Cerebellar nuclear complex (tissue), 1 donor: ENCODE data around the gene CST2.
"Not testable (repeated sequence)": the region's sequence is repeated elsewhere in the genome, so short reads cannot be mapped to it uniquely, and the experiment has no call there.

ENCODE experiments used
- DNase-seq, 2 experiments: peaks; one replicate each; lab custom pipeline; 2025; lab: John Stamatoyannopoulos, UW

CST2 gene, protein sequence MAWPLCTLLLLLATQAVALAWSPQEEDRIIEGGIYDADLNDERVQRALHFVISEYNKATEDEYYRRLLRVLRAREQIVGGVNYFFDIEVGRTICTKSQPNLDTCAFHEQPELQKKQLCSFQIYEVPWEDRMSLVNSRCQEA

DNA sequence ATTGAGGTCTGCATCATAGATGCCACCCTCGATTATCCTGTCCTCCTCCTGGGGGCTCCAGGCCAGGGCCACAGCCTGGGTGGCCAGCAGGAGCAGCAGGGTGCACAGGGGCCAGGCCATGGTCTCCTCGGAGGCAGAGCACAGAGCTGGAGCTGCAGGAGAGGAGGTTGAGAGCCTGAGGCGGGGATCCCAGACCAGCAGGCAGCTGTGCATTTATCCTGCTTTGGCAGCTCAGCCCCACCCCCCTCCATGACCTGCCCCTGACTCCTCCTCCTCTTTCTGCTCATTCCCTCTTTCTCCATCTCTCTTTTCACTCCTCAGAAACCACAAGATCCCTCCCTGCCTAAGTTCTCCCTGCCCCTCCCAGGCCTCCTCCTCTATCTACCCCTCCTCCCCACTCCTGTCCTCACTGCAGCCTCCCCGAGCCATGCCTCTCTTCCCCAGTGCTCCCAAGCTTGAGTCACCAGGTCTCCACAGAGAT is at the start of gene CST2:
TSS of gene CST2 (minus strand) at position 189 of the 481 bp plus-strand sequence. CDS start at position 120, 69 bp downstream.
- DNase-seq: no peak

DNA sequence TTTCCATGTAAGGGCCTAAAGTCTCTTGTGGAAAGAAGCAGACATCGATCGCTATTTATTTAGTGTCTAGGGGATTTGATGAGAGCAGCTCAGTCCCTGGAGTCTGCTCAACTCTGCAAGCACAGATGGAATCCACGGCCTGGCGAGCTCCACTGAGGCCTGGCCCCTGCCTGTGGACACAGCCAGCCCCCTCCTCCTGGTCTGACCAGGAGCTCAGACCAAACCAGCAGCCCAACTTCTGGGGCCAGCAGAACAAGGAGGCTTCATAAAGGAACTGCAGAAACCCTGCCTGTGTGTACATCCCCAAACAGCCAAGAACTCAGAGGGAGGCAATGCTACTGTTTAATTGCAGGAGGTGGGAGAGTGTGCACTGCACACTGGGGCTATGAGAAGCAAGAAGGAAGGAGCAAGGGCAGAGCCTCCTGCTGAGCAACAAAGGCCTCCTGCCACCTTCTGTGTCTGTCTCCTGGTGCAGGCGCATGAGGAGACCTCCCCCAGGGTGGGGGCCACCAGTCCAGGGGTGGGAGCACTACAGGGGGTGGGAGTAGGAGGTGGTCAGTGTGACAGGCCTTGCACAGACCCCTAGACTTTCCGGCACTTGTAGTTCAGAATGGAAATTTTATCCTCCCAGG is 49.2 kb upstream of the CST2 start:
- DNase-seq: no peak

DNA sequence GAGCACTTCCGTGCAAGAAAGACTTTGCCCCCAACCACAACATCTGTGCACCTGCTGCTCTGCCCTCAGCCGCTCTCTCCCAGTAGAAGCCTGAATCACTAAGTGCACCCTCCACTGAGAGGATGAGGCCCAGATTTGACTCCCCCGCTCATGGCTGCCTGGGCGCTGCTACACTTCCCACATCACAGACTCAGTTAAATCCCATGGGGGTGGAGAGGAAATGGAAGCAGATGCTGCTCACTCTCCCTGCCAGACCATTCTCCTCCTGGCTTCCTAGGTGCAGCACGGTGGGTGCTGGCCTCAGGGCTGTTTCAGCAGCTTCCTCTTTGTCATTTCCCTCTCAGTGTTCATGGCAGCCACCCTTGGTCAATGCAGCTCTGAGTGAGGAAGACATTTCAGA is 48.2 kb upstream of the CST2 start:
- DNase-seq: no peak

DNA sequence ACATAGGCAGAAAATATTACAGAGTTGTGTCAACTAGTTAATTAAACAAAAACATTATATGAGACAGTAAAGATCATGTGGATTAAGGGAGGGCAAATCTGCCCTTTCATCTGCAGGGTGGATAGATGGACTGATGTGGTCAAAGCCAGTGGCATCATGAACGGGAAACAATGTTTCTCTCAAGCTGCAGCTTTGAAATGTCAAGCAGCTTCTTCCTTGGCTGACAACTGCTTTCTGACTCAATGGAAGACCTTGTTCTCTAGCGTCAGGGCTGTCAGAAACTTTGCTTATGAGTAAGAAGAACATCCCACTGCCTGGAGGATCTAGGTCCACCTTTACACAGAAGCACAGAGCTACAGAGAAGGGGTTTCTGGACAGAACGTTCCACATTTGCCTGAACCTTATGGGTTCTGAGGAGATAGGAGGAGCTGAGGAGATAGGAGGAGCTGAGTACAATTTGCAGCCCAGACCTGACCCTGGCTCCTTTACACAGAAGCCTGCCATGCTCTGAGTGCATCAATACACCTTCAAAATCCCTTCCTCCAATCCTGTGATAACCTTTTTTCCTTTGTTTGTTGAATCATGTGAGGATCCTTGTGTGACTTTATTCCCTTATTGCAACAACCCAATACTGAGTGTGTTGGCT is 47.0 kb upstream of the CST2 start:
- DNase-seq: no peak

DNA sequence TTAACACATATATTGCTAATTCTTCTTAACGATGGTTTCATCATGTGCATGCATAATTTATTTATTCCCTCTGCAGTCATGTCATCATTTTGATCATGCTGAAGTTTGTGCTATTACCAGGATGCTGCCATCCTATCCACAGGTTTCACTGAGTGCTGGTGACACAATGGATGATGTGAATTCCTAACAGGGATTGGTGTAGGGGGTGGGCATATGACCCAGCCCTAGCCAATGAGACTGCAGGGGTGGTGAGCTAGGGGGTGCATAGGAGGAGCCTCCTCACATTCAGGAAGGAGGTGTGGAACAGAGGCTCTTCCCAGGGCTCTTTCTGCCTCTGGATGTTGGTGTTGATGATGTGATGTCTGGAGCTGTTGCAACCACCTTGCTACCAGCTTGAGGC is 45.5 kb upstream of the CST2 start:
- DNase-seq: no peak

DNA sequence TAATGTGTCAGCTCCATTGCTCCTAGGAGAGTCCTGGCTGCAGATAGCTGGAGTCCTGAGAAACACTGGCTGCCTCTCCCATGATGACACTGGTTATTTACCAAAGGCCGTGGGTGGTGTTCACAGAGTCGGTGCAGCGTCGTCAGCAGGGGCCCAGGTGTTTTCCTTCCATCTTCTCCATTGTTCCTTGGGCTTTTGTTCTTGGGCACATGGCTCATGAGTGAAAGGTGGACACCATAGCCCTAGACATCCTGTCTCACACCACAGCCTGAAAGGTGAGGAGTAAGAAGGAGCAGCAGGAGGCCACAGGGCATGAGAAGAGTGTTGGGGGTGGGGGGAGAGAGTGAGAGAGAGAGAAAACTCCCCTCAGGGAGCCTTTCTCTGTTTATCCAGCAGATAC is 43.9 kb upstream of the CST2 start:
- no peak for DNase-seq

DNA sequence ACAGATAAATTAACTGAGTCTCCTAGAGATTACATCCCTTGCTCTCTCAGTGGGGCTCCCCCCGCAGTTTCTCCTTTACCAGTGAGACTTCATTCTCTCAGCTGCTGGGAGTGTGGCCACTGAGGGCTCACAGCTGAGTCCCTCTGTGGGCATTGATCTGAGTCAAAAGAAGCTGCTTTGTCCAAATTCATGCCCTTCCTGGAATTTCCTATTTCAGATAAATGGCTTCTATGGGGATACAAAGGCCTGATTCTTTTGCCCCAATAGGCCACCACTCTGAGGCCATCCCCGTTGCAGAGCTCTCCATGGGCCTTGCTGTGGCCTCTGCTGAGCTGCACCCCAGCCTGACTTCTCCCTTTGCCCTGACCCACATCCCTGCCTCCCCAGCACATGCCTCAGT is 43.0 kb upstream of the CST2 start:
- no peak for DNase-seq

DNA sequence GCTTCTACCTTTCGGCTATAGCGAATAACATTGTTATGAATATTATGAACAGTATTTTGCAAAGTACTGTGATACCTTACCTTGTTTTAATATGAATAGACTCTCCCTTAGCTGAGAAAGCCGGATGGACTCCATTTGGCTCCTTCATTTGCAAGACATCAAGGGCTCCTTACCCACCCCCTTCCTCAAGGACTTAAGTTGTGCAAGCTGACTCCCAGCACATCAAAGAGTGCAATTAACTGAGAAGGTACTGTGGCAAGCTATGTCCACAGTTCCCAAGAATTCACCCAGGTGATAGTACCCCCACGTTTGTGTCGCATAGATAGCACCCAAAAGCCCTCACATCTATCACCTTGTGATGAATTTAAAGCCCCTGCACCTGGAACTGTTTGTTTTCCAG is 41.8 kb upstream of the CST2 start:
- DNase-seq: no peak

DNA sequence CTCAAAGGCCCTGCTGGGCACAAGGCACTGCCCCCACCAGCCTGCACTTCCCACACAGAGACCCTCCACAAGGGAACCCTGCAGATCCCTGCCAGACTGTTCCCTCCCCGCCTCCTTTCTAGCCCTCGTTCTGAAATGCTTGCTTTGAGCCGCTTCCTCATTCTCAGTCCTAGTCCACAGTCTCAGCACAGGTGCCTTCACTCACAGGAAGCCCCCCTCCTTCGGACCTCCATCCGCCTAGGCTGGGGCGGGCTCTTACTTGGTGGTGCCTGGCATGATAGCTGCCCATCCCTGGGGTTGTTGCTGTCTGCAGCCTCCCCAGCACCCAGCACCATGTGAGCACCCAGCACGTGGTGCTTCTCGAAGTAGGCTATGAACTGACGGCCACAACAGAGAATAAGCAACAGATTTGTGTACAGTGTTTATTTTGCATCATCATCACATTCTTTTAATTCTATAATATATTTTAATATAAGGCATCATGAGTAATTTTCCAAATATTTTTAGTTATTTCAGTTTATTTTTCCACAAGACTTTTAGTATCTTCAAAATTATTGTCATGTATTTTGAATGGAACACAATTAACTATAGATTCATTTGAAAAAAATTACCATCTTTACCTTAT is 40.7 kb upstream of the CST2 start:
- no peak for DNase-seq

DNA sequence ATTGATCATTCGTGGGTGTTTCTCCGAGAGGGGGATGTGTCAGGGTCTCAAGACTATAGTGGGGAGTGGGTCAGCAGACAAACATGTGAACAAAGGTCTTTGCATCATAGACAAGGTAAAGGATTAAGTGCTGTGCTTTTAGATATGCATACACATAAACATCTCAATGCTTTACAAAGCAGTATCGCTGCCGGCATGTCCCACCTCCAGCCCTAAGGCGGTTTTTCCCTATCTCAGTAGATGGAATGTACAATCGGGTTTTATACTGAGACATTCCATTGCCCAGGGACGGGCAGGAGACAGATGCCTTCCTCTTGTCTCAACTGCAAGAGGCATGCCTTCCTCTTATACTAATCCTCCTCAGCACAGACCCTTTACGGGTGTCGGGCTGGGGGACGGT is 34.2 kb upstream of the CST2 start:
- DNase-seq: not testable (repeated sequence)

DNA sequence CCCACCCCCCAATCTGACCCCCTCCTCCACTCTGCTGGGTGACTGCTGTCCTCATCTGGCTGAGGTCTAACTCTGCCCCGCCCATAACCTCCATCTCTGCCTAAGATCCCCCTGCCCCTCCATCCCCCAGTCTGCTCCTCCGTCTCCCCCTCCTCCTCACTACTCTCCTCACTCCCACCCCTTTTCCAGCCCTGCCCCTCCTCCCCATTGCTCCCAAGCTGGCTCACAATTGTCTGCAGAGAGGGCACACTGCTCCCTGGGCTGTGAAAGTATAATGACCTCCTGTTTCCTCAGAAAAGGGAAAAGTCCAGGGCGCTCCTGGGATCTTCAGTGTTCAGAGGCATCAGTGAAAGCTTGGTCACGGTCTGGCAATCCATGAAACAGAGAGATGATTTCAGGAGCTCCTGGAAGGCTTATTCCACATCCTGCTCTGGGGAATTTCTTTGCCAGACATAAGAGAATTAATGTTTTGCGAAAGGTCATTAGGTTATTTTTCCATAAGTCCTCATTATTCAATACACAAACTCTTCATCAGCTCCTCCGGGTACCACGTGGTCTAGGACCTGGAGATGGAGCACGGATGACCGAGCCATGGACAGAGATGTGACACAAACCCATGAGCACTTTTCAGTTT is 31.6 kb upstream of the CST2 start:
- no peak for DNase-seq

DNA sequence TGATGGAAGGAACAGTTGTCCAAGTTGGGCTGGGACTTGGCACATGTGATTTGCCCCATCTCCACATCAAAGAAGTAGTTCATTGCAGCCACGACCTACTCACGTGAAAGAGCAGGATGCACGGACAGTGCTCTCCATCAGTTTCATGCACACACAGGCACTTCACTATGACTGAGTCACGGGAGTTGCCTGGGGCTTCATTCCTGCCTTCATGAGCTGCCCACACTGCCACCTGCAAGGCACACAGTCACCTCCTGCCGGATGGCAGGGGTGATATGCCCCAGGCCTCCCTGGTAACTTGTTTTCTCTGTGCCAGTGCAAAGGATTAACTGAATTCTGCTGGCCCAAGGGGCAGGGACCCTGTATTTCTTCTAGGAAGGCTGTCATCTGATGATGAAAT is 30.2 kb upstream of the CST2 start:
- DNase-seq: no peak

DNA sequence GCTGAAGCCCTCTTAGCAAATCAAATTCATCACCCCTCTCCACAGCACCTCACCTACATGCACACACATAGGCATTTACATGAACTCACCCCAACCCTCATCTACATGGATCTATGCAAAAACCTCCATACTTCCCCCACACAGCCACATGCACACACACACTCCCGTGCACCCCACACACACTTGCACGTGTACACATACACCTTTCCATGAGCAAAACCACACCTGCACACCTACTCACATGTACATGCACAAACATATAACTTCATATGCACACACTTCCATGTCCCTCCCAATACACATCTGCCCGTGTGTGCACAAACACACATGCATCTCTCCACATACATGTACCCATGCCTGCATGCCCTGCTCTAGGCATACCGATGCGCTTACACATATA is 29.7 kb upstream of the CST2 start:
- DNase-seq: no peak

DNA sequence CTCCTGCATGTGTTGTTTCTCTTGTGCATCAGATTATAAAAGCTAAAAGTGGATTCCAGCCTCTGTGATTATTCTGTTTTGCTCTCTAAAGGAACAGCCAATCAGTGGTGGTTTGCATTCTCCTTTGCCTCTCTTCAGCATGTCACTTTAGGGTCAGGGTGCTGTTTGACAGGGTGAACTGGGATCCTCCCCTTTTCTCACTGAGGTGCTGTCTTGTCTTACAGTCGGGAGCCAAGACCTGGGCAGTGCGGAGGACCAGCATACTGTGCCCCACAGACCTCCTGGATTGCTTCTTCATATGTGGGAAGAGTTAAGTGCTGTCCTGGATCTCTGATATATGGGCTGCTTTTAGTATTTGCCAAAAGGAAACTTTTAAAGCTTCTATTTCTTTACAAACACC is 15.2 kb upstream of the CST2 start:
- no peak for DNase-seq

DNA sequence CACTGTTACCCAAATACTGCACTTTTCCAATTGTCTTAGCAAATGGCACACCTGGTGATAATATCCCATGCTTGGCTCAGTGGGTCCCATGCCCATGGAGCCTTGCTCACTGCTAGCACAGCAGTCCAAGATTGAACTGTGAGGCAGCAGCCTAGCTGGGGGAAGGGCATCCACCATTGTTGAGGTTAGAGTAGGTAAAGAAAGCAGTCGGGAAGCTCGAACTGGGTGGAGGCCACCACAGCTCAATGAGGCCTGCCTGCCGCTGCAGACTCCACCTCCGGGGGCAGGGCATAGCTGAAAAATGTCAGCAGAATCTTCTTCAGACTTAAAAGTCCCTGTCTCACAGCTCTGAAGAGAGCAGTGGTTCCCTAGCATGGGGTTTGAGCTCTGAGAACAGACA is 9.2 kb upstream of the CST2 start:
- DNase-seq: no peak

DNA sequence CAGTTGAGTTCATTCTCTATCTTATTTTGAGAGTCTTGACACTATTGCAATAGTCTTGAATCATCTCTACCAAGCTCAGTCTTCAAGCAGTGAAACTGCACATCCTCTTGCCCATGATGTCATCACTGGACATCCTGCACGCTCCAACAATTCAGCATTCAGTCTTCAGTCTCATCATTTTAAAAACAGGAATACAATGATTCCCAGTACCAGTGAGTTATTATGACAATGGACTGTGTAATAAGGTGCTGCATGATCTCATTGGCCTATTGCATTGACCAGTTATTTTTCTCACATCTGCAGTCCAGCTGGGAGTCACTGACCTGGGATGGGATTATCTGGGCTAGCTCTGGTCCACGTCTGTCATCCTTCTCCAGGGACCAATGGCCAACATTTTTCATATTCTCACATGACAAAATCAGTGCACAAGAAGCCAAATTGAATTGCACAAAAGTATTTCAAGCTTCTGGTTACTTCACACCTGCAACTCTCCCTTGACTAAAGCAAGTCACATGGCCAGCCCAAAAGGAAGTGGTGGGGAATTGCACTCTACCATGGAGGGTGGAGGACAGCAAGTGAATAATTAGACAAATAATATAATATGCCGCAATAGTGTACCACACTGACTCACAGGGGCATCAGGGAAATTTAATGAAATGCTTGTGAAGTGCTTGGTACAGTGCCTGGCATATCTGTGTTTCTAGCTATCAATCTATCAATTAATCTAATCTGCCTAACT is 6.4 kb upstream of the CST2 start:
- no peak for DNase-seq

DNA sequence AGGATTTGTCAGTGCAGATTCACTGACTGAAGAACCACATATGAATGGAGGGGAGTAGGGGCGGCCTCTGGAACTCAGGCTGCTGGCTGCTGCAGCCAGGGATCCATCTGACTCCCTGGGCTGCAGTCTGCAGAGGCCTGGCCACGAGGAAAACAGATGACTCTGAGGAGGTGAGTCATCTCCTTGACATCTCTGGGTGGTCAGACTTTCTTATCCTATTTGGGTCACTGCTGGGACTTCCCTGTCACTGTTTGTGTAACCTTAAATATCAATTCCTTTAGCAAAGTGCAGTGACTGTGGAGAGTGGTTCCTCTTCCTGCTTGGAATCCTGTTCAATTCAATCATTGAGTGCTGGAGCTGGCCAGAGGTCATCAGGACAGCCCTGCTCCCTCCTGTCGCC is 5.4 kb upstream of the CST2 start:
- DNase-seq: not testable (repeated sequence)

DNA sequence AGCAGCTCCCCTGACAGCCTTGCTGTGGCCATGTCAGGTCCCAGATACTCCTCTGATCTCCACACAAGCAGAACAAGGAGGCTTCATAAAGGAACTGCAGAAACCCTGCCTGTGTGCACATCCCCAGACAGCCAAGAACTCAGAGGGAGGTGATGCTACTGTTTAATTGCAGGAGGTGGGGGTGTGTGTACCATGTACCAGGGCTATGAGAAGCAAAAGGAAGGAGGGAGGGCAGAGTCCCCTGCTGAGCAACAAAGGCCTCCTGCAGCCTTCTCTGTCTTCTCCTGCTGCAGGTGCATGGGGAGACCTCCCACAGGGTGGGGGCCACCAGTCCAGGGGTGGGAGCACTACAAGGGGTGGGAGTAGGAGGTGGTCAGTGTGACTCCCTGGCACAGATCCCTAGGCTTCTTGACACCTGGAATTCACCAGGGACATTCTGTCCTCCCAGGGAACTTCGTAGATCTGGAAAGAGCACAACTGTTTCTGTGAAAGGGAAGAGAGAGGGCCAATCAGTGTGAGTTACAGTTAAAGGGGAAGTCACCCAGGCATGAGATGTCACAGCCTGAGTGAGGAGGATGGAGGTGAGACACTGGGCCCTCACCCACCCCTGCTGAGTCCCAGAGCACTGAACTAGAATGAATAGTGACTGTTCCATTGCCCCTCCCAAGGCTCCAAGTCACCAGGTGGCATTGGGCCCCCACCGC is 2.8 kb downstream of the CST2 start:
- DNase-seq: no peak

DNA sequence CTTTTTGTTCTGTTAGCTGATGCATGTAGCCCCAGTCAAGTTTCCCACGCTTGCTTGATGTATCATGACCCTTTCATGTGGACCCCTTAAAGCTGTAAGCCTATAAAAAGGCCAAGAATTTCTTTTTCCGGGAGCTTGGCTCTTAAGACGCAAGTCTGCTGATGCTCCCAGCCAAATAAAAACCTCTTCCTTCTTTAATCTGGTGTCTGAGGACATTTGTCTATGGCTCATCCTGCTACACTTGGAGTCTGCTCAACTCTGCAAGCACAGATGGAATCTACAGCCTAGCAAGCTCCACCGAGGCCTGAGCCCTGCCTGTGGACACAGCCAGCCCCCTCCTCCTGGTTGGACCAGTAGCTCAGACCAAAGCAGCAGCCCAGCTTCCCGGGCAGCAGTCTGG is 3.4 kb downstream of the CST2 start:
- no peak for DNase-seq

DNA sequence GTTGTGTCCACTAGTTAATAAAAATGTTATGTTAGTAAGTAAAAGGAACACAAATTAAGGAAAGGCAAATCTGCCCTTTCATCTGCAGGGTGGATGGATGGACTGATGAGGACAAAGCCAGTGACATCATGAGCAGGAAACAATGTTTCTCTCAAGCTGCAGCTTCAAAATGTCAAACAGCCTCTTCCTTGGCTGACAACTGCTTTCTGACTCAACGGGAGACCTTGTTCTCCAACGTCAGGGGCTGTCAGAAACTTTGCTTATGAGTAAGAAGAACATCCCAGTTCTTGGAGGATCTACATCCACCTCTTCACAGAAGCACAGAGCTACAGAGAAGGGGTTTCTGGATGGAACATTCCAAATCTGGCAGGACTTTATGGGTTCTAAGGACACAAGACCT is 6.0 kb downstream of the CST2 start:
- no peak for DNase-seq

DNA sequence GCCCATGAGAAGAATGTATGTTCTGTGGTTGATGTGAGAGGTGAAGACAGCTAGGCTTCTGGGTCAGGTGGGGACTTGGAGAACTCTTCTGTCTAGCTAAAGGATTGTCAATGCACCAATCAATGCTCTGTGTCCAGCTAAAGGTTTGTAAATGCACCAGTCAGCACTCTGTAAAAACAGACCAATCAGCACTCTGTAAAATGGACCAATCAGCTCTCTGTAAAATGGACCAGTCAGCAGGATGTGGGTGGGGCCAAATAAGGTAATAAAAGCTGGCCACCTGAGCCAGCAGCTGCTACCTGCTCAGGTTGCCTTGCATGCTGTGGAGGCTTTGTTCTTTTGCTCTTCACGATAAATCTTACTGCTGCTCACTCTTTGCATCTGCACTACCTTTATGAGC is 15.0 kb downstream of the CST2 start:
- not testable (repeated sequence) for DNase-seq
